ENCODE results near the gene SNAI3. TPM values are rescaled to one million over a fixed set of nuclear protein-coding genes. Genes with fewer than 3 reads are reported as not detected.
A peak's percentile ranks its signal among the peaks of the same experiment; 100 is the strongest.

The SNAI3 gene
- total RNA-seq, 1 donor from 2014 or later, result 2.7 TPM

DNA sequence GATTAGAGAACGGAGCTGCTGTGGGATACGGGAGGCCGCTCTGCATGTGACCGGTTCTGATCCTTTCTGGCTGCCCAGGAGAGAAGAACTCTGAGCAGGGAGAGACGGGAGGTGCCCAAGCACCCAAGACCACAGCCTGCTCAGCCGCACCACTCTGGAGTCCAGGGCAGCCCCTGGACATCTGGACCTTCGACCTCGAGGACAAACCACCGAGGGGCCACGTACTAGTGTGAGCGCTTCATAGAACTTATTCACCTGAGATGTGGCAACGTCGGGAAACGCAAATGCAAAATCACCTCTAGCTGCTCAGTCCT is 14.0 kb upstream of the SNAI3 start:
- no peaks in the 10 kb centered on the region for H3K9me3 Mint-ChIP-seq
- no peak for DNase-seq
- POLR2A ChIA-PET, result interaction anchor here (0.7 to 4.5 kb wide), 14 partner anchors 9 to 1317 kb away, joined by 3 to 49 read pairs (median 6); partner anchors contain the start of genes APRT, CYBA, FBXO31 and MVD
- peaks cover 69% of the 10 kb centered on the region for H3K4me1 Mint-ChIP-seq
- no peak for ATAC-seq (ENCODE audit: low read depth)
- peak overlapping the region; percentile 90 for H3K27ac Mint-ChIP-seq
- H3K4me3 Mint-ChIP-seq, result peak overlapping the region; percentile 81
- TF ChIP-seq, protein P1, sequence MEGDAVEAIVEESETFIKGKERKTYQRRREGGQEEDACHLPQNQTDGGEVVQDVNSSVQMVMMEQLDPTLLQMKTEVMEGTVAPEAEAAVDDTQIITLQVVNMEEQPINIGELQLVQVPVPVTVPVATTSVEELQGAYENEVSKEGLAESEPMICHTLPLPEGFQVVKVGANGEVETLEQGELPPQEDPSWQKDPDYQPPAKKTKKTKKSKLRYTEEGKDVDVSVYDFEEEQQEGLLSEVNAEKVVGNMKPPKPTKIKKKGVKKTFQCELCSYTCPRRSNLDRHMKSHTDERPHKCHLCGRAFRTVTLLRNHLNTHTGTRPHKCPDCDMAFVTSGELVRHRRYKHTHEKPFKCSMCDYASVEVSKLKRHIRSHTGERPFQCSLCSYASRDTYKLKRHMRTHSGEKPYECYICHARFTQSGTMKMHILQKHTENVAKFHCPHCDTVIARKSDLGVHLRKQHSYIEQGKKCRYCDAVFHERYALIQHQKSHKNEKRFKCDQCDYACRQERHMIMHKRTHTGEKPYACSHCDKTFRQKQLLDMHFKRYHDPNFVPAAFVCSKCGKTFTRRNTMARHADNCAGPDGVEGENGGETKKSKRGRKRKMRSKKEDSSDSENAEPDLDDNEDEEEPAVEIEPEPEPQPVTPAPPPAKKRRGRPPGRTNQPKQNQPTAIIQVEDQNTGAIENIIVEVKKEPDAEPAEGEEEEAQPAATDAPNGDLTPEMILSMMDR (IDR thresholded peaks at IDR 0.05), result no peak
- CTCF ChIA-PET, result interaction anchor here (0.7 to 2.9 kb wide), 4 partner anchors 14 to 61 kb away, joined by 3 to 17 read pairs (median 5); partner anchors contain the start of gene SNAI3
- intact Hi-C loops (cut with micrococcal nuclease), result loop anchor here (2.0 to 5.0 kb wide), 4 partner anchors 37 to 833 kb away; partner anchors contain the start of genes MVD and SLC7A5
- H3K36me3 Mint-ChIP-seq (ENCODE audit: low read depth), result peaks cover 29% of the 10 kb centered on the region
- H3K27me3 Mint-ChIP-seq, result no peaks in the 10 kb centered on the region

DNA sequence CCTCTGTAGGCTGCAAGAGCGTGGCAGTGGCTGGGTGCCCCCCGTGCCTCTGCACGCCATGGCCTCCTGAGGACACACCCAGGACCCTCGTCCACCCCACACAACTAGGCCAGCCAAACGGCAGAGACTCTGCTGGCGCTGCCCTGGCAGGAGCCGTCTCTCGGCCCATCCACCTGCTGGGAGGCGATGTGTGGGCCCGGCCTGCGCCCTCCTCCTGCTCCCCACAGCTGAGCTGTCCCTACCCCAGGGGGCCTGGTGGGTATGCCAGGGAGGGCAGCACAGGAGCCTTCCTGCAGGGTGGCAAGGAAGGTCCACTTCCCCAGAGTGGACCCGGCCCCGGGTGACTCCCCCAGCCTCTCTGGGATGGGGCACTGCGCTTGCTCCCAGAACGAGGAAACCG is 12.9 kb upstream of the SNAI3 start:
- H3K4me1 Mint-ChIP-seq, result peaks cover 61% of the 10 kb centered on the region
- TF ChIP-seq, protein P1 (IDR thresholded peaks at IDR 0.05), result no peak
- intact Hi-C loops (cut with micrococcal nuclease), result no loop called here
- DNase-seq (no peak), ATAC-seq (ENCODE audit: low read depth) (no peak)
- H3K9me3 Mint-ChIP-seq, result no peaks in the 10 kb centered on the region
- H3K27me3 Mint-ChIP-seq, result no peaks in the 10 kb centered on the region
- no peak overlapping the region for H3K4me3 Mint-ChIP-seq
- CTCF ChIA-PET, result interaction anchor here (2.1 kb wide), 1 partner anchor 18 kb away, joined by 6 read pairs; no protein-coding TSS in a partner anchor
- no peak overlapping the region for H3K27ac Mint-ChIP-seq
- peaks cover 29% of the 10 kb centered on the region for H3K36me3 Mint-ChIP-seq (ENCODE audit: low read depth)
- POLR2A ChIA-PET, result interaction anchor here (4.5 kb wide), 1 partner anchor 49 kb away, joined by 49 read pairs; the partner anchor contains the start of gene CYBA

DNA sequence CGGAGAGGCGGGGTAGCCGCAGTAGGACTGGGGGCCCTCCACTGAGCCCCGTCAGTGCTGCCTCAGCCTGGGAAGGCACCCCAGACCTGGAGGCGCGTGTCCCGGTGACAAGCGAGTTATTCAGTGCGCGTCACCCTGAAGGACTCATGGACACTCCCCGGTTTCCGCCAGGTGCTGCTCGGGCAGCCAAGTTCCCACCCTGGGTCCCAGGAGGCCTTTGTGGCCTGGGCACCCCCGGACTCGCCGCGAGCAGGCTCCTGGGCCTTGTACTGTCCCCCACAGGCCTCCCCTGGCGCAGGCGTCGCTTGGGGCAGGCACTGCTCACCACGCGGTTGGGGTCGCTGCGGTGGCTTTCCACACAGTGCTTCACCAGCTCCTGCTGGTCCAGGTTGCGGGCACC is 12.3 kb upstream of the SNAI3 start:
- no peak overlapping the region for H3K27ac Mint-ChIP-seq
- no peak for DNase-seq
- ChIA-PET CTCF (interaction anchor here (1.1 kb wide), 1 partner anchor 12 kb away, joined by 3 read pairs; no protein-coding TSS in a partner anchor), POLR2A (no interaction called here)
- H3K27me3 Mint-ChIP-seq, result no peaks in the 10 kb centered on the region
- H3K4me3 Mint-ChIP-seq, result no peak overlapping the region
- peaks cover 56% of the 10 kb centered on the region for H3K4me1 Mint-ChIP-seq
- TF ChIP-seq, protein P1 (IDR thresholded peaks at IDR 0.05), result no peak
- ATAC-seq (ENCODE audit: low read depth), result no peak
- intact Hi-C loops (cut with micrococcal nuclease), result no loop called here
- no peaks in the 10 kb centered on the region for H3K9me3 Mint-ChIP-seq
- H3K36me3 Mint-ChIP-seq (ENCODE audit: low read depth), result peaks cover 29% of the 10 kb centered on the region

DNA sequence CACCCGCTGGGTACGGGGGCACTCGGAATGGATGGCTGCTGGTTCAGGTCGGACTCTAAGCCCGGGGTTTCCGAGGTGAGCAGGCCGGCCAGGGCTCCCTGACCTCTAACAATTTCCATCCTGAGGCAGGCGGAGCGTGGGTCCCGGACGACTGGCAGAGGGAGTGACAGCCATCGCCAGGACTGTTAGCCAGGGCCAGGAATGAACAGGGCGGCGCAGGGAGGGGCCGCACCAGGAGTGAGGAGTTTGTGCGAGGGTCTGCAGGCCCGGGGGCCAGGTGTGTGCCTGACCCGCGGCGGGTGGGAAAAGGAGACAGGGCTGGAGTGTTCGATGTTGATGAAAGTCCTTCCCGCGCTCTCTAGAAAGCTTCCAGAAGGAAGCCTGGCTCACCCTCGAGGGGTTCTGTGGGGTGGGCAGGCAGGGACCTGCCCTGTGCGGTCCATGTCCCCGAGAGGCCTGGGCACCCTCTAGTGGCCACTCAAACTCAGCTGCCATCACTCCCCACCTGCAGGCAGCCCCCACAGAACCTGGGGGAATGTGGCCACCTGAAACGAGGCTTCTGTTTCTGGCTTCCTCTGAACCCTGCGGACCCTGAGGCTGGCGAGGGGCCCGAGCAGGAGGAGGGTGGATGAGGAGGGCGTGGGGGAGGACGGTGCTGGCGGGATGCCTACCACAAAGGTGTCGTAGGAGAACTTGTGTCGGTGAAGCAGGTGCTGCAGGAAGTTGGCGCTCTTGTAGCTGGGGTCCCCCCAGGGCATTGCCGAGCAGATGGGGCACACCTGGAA is 11.7 kb upstream of the SNAI3 start:
- H3K27ac Mint-ChIP-seq, result no peak overlapping the region
- no peaks in the 10 kb centered on the region for H3K9me3 Mint-ChIP-seq
- H3K4me1 Mint-ChIP-seq, result peaks cover 50% of the 10 kb centered on the region
- POLR2A ChIA-PET, result no interaction called here
- CTCF ChIA-PET, result interaction anchor here (1.1 kb wide), 1 partner anchor 11 kb away, joined by 3 read pairs; no protein-coding TSS in a partner anchor
- ATAC-seq (ENCODE audit: low read depth) (no peak), DNase-seq (no peak)
- TF ChIP-seq, protein P1 (IDR thresholded peaks at IDR 0.05), result no peak
- H3K36me3 Mint-ChIP-seq (ENCODE audit: low read depth), result peaks cover 29% of the 10 kb centered on the region
- no peaks in the 10 kb centered on the region for H3K27me3 Mint-ChIP-seq
- H3K4me3 Mint-ChIP-seq, result no peak overlapping the region
- intact Hi-C loops (cut with micrococcal nuclease), result no loop called here

DNA sequence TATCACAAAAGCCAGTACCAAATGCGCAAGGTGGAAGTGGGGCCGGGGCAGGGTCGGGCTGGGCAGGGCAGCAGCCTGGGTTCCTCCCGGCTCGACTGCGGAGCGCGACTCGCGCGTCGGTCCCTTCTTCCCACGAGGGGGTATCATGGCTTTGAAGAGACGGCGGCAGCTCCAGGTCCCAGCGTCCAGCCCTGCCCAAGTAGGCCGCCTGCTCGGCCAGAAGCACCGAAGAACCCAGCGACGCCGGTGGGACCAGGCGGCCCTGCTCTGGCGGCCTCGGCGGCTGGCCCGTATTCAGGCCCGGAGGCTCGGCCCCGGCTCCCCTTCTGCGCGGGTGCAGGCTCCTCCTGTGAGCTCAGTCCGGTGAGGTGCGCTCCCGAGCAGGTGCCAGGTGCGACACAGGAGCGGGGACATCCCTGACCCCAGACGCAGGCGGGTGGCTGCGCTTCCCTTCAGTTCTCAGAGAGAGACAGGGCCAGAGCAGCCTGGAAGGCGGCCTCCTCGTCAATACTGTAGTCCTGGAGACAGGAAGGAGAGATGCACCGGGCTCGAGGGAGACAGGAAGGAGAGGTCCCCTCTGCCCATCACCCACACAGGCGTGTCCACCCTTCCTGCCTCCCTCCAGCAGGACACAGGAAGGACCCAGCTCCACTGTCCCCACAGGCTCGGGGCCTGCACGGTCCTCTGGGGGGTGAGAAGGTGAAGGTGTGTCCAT is 11.0 kb upstream of the SNAI3 start:
- peaks cover 50% of the 10 kb centered on the region for H3K4me1 Mint-ChIP-seq
- intact Hi-C loops (cut with micrococcal nuclease), result no loop called here
- ChIA-PET POLR2A (no interaction called here), CTCF (interaction anchor here (1.1 kb wide), 1 partner anchor 10 kb away, joined by 3 read pairs; no protein-coding TSS in a partner anchor)
- no peak overlapping the region for H3K4me3 Mint-ChIP-seq
- TF ChIP-seq, protein P1 (IDR thresholded peaks at IDR 0.05), result no peak
- no peaks in the 10 kb centered on the region for H3K27me3 Mint-ChIP-seq
- DNase-seq, result no peak
- H3K9me3 Mint-ChIP-seq, result no peaks in the 10 kb centered on the region
- peaks cover 29% of the 10 kb centered on the region for H3K36me3 Mint-ChIP-seq (ENCODE audit: low read depth)
- no peak for ATAC-seq (ENCODE audit: low read depth)
- H3K27ac Mint-ChIP-seq, result no peak overlapping the region
